Measurements from ENCODE around the gene SUN2.

The SUN2 gene

DNA sequence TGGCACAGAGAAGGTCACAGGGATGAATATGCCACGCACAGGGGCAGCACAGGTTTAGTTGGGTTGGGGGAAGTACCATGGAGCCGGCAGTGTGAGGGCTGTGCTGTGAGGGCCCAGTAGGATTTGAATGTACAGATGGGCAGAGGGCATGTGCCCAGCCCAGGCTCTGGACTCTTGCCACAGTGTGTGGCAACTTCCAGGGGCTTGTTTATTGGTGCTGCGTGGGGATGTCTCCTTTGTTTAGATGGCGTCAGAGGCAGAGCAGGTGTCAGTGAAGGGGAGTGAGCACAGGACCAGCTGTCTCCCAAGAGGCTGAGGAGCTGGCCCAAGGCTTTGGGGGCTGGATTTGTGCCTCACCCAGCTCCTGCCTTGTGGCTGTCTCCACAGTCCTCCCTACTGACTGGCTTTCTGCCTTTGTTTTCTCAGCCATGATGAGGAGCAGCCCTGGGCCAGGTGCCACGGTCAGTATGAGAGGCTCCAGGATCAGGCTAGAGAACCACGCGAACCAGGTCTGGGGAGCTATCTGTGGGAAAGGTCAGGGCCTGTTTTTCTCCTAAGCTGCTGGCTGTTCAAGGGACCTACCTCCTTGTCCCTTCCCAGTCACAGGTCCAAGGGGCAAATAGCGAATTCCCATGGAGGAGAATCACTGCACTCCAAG is 21.9 kb downstream of the SUN2 start:
- no peak for DNase-seq (ENCODE audit: low spot score)

DNA sequence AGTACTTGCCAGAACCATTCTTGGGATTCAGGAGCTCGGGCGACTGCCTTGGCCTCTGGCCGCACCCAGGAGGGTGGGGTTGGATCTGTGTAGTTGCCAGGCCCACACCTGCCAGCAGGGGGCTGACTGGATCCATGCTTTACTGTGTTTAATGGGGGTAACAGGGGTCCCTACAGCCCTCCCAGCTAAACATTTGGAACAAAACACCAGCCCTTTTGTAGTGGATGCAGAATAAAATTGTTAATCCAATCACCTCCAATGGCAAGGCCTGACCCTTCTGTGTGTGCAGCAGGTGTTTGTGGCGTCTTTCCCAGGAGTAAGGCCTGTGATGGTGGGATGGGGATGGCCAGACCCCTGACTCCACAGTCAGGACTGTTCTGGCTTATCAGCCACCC is 22.5 kb downstream of the SUN2 start:
- peak; percentile 62 for DNase-seq (ENCODE audit: low spot score)

DNA sequence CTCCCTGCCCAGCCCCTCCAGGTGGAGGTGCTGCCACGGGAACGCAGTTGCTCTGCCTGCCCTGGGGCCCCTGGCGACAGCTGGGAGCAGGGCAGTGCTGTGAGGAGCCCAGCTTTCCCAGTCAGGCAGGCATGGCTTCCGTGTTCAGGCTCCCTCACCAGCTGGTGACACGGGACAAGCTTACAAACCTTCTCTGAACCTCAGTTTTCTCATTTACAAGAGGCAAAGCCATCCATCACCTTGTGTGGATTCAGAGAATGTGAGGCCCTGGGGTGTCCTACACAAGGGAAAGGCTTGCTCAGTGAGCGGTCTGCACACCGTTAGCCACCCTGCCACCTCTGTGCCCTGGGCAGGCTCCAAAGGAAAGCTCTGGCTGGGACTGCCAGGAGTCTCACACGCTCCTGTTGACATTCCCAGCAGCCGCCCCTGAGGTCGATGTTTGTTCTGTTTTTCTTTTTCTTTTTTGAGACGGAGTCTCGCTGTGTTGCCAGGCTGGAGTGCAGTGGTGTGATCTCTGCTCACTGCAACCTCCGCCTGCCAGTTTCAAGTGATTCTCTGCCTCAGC is 23.5 kb downstream of the SUN2 start:
- DNase-seq (ENCODE audit: low spot score) = no peak

DNA sequence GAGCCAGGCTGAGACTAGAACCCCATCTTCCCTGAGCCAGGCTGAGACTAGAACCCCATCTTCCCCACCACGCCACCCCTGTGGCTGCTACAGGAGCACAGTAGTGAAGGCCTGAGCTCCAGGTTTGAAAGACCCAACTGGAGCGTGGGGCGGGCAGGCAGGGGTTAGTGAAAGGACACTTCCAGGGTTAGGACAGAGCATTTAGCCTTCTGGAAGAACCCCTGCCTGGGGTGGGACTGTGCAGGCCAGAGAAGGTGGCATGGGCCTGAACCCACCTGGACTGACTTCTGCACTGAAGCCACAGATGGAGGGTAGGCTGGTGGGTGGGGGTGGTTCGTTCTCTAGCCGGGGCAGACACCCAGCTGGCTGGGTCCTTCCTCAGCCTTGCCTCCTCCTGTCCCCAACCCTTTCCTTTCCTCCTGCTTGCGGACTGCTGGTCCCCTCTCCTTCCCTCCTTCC is 24.1 kb downstream of the SUN2 start:
- no peak for DNase-seq (ENCODE audit: low spot score)

DNA sequence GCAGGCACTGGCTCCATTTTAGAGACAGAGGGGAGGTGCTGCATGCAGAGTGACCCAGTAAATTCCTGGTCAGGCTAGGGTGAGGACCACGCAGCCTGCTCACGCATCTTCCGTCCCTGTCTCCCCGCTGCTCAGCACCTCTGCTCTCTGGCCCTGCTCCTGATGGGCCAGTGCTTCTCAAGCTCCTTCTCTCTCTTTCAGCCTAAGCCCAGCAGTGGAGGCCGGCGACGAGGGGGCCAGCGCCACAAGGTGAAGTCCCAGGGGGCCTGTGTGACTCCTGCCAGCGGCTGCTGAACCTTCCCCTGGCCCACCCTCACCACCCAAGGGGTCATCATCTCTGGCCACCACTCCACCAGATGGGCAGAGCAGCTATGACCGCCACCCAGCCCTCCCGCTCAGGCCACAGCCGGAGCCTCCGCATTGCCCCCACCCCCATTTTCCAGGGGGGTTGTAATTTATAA is 25.4 kb downstream of the SUN2 start:
- no peak for DNase-seq (ENCODE audit: low spot score)

DNA sequence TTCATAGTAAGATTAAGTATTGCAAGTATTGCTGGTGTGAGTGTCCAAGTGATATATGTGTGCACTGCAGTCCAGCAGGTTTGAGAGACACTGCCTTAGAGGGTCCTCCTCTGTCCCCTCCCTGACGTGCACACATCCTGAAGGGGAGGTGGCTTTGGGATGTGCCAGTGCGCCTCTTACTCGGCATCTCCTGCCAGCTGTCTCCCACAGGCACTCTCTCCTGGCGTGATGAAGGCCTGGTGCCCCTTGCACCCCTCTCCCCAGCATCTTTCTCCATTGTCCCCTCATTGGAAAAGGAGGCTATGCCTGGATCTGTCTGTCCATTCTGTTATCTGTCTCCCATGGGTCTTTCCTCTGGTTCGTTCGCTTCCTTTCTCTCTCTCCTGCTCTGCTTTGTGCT is 25.9 kb downstream of the SUN2 start:
- DNase-seq (ENCODE audit: low spot score) = no peak

DNA sequence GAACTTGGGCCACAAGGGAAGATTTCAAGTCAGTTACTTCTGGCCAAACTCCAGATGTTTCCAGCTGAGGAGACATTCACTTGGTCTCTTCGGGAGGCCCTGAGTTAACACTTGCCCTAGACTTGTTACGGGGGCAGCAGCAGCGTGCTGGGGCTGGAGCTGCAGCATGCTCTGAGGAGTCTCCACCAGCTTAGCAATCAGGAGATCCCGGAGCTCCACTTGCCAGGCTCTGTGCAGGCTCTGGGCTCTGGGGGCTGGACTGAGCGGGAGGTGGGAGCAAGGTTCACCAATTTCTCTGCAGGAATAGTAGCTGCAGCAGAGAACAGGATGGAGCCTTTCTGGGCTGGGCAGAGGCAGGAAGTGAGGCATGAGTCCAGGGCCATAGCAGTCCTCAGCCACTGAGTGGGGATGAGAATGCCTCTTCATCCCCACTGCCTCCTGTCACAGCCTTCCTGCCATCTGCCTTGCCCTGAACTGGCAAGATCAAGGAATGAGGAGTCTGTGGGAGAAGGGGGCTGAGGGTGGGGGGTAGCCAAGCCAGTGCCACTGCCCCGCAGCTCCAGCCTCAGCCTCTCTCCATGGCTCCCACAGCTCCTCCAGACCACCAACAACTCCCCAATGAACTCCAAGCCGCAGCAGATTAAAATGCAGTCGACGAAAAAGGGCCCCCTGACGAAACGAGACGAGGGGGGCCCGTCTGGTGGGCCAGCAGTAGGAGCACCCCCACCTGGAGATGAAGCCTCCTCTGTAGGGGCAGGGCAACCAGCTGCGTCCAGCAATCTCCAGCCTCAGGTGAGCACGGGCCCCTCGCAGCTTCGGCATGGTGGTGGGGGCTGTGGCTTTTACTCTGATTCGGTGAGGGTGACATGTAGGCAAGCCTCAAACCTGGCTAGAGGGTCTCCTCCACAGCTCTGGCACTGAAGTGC is 26.7 kb downstream of the SUN2 start:
- DNase-seq (ENCODE audit: low spot score) = no peak

DNA sequence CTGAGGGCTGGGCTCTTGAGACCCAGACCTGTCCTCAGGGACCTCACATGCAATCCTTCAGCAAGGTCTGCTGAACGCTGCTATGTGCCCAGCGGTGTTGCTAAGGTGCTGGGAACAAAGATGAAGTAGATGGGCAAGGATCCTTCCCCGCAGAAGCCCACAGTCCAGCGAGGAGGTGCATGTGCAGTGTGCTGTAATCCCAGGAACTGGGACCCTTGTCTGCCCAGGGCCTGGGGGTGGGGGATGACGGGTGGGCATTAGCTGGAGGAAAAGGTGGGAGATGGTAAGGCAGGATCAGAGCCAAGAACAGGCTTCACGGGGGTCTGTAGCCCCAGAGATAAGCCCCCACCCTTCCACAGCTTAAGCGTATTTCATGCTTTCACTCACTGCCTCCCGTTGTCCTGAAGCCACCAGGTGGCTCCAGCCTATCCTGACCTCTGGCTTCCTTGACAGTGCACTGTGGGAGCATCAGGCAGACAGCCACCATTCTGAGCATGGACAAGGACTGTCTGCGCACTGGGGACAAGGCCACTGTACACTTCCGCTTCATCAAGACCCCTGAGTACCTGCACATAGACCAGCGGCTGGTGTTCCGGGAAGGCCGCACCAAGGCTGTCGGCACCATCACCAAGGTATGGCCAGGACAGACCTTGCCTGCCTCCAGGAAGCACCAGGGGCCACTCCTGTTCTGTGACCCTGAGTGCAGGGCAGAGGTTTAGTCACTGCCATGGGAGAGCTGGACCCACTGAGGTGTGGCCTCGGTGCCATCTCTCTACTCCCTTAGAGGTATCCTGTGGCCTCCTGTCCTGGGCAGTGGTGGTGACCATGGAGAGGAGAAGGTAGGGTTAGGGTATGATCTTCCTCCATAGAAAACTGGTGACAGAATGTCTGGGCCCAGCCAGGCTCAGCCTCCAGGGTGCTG is 28.0 kb downstream of the SUN2 start:
- no peak for DNase-seq (ENCODE audit: low spot score)

DNA sequence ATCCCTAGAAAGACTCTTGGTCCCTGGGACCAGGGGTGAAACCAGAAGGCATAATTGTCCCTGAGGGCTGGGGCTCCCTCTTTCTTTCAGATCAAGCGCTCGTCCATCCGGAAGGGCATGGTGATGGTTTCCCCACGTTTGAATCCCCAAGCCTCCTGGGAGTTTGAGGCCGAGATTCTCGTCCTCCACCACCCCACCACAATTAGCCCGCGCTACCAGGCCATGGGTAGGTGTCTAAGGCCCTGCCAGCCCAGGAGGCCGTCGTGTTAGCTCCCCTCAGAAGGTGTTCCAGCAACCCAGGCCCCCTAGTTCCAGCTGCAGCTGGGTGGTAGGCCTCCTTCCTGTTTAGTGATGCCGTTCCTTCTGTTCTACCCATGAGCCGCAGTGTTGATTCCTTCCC is 28.7 kb downstream of the SUN2 start:
- no peak for DNase-seq (ENCODE audit: low spot score)

DNA sequence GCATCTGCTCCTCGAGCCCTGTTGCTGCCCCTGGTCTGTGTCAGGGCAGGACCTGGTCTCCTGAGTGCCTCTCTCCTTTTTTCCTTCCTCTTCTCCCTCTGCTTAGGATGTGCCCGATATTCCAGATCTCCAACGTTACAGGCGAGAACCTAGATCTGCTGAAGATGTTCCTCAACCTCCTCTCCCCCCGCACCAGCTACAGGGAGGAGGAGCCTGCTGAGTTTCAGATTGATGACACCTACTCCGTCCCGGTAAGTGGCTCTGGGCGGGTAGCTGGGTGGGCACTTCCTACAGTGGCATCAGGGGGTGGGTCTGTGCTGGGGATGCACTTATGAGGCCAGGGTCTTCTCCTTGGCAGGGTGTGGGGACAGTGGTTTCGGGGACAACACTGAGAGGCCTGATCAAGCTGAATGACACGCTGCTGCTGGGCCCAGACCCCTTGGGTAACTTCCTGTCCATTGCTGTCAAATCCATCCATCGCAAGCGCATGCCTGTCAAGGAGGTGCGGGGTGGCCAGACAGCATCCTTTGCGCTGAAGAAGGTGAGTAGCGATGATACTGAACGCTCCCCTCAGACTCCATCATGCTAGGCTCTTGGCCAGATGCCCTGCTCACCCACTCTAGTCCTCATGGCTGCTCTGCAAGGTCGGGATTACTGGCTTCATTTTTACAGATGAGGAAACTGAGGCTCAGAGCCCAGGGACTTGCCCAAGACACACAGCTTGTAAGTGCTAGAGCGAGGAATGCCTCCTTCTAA is 29.7 kb downstream of the SUN2 start:
- no peak for DNase-seq (ENCODE audit: low spot score)

DNA sequence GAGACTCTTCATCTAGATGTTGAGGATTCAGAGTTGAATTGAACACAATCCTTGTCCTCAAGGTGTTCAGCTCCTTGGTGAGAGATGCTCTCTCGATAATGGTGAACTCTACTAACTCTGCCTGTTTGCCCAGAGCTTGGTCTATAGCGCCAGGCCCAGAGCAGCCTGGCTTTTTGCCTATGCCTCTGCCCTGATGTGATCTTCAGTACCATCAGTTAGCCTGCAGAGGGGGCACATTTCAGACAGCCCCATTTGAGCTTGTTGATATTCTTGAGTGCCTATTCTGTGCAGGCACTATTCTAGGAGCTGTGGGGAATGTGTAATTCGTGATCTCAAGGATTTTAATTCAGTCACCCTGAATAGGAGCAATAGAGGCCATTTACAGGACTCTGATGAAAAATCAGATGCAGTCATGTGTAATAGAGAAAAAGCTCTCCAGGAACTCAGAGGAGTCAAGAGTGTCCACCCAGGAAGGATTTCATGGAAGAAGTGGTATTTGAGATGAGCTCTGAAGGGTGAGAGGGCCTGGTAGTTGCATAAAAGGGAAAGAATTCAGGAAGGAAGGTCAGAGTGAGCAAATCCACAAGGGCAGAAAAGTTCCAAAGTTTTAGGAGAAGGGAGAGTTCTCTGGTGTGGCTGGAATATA is 30.7 kb downstream of the SUN2 start:
- peak; percentile 67 for DNase-seq (ENCODE audit: low spot score)

DNA sequence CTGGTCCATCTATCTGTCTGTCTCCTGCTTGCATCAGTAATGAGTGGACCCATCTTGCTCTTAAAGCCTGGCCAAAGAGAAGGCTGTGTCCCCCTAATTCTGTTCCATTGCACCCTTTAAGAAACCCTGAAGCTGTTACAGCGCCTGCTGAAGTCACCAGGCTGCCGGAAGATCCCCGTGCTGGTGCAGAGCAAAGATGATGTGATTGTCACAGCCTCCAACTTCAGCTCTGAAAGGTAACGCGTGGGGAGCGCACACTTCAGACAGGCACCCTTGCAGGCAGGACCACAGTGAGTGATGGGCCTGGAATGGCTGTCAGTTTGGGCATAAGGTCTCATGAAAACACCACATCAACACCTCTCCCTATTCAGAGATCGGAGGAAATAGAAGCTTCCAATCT is 31.6 kb downstream of the SUN2 start:
- DNase-seq (ENCODE audit: low spot score) = no peak

DNA sequence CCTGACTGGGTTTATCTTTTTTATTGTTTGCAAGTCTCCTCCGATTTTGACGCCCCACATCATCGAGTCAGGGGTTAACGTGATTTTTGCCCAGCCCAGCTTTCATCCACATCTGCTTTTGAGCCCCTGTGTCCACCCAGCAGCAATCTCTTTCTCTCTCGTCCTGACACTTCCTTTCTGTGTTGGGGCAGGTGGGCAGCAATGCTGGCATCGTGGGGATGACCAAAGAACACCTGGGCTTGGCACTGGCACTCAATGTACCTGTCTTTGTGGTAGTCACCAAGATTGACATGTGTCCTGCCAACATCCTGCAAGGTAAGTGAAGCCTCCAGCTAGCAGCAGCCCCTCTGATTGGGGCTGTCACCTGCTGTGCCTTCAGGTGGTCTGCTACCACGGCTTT is 34.2 kb downstream of the SUN2 start:
- DNase-seq (ENCODE audit: low spot score) = no peak

DNA sequence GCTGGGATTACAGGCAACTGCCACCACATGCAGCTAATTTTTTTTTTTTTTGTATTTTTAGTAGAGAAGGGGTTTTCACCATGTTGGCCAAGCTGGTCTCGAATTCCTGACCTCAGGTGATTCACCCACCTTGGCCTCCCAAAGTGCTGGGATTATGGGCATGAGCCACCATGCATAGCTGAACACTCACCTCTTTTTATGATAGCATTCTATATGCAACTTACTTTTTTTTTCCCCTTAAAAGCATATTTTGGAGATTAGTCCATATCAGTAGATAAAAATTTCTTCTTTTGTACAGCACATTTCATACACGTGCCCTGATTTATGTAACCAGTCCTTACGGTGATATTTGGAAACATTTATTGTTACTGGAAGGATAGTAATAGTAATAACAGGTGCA is 35.4 kb downstream of the SUN2 start:
- DNase-seq (ENCODE audit: low spot score) = no peak

DNA sequence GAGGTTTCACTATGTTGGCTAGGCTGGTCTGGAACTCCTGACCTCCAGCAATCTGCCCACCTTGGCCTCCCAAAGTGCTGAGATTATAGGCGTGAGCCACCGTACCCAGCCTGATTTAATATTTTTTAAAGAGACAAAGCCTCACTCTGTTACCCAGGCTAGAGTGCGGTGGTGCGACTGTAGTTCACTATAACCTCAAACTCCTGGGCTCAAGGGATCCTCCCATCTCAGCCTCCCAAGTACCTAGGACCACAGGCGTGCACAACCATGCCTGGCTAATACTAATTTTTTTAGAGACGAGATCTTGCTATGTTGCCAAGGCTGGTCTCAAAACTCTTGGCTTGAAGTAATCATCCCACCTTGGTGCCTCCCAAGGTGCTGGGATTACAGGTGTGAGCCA is 36.6 kb downstream of the SUN2 start:
- no peak for DNase-seq (ENCODE audit: low spot score)

DNA sequence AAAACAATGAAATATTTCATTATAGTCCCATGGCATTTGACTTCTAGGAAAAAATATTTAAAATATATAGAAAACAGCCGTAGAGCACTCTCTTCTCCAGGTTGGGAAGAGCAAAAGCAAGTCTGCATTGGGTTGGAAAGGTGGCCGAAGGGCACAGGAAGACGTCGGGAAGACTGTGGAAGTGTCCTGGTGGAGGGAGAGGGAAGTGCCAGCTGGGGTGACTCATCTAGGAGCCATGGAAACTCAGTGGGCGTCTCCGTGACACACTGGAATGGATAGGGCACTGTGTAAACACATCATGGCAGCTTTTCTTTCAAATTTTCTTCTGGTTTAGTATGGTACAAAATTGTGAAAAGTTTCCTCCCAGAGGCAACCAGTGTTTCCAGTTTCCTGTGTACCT is 37.4 kb downstream of the SUN2 start:
- DNase-seq (ENCODE audit: low spot score) = peak; percentile 96

DNA sequence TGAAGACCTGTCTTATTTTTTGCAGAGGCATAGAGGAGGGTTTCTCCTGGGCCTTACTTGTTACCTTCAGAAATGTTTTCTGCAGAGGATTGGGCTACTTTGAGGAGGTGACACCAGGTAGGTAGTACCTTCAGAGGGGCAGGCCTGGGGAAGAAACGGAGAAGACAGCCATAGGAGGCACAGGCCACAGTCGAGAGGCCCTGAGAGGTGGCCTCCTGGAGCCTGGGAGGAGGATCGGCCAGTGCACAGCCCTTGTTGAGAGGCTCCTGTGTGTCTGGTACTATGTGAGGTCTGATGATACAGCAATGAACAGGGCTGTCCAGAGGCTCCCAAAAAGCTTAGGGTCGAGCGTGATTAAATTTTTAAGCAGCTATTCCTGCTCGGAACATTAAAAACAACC is 38.6 kb downstream of the SUN2 start:
- DNase-seq (ENCODE audit: low spot score) = no peak

DNA sequence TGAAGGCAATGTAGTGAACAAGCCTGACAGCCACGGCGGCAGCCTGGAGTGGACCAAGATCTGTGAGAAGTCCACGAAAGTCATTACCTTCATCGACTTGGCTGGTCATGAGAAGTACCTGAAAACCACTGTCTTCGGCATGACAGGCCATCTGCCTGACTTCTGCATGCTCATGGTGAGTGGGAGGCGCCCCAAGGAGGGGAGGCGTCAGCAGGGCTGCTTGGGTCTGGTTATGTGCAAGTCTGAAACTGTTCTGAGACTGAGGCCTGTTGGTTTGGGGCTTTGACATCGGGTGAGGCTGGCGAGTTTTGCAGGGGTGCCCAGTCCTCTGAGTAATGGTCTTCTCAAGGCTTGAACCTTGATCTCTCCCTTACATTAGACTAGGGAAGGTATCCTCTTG is 39.0 kb downstream of the SUN2 start:
- no peak for DNase-seq (ENCODE audit: low spot score)

DNA sequence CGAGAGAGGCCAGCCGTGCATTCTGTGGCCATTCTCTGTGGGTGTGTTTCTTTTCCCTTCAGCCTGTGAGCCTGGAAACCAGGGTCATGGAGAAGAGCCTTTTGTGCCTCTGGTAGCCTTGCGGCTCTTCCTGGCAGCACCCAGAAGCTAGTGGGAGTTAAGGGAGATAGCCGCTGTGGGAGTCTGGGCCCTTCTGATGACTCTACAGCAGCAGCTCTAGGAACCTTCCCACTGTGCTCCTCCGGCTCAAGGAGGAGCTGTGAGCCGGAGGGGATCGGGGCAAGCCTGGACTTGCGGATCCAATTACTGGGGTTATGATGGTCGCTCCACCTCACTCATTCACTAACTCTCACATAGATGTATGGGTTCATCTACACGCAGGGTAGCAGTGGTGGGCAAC is 39.5 kb downstream of the SUN2 start:
- no peak for DNase-seq (ENCODE audit: low spot score)

DNA sequence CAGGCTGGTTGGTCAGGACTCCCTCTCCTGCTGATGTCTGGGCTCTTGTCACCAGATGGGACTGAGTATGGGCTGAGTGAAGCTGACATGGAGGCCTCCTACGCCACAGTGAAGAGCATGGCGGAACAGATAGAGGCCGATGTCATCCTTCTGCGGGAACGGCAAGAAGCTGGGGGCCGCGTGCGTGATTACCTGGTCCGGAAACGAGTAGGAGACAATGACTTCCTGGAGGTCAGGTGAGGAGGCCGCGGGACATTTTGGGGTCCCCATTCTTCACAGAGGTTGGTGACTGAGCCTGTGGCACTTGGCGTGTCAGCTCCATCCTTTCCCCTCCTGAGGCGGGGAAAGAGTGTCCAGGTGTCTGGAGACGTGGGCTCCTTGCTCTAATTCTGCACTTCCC is 39.9 kb downstream of the SUN2 start:
- DNase-seq (ENCODE audit: low spot score) = no peak

All from AG08395 (cell line).